Stimulated activated CD8-positive, alpha-beta memory T cell treated with anti-CD3 and anti-CD28 coated beads, Interleukin-2, amount 100 ng/mL, for 1 hour (primary cell): ENCODE results near the gene PGP.
"Not testable (repeated sequence)": the region's sequence is repeated elsewhere in the genome, so short reads cannot be mapped to it uniquely, and the experiment has no call there.

Experiments
- DNase-seq, 2 donors: peaks; one replicate each; pipeline ENCODE4 v3.0.0-alpha.2; 2020; ENCODE audit warnings: low read depth in 2 of 2

The PGP gene

GRCh38 chr16:2214719-2214968 is at the start of gene PGP:
Gene PGP, minus strand, starts transcription at chr16:2214840. Its CDS starts 63 bp downstream, at chr16:2214777.
- no peak for DNase-seq

DNA sequence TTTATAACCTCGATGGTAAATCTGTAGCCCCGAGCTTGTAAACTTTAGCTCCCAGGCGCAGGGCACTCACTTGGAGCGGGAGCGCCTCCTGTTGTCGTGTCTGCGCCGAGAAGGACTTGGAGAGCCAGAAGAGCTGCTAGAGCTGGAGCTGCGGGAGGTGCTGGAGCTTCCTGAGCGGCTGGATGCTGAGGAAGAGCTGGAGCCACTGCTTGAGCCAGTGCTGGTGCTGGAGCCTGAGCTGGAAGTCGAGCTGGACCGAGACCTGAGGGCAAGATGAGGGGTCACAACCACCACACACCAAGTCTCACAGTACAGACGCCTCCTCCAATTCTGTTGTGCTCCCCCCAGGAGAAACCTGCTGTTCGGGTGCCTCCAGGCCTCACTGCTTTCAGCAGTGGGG is 48.4 kb upstream of the PGP start:
- not testable (repeated sequence) for DNase-seq

DNA sequence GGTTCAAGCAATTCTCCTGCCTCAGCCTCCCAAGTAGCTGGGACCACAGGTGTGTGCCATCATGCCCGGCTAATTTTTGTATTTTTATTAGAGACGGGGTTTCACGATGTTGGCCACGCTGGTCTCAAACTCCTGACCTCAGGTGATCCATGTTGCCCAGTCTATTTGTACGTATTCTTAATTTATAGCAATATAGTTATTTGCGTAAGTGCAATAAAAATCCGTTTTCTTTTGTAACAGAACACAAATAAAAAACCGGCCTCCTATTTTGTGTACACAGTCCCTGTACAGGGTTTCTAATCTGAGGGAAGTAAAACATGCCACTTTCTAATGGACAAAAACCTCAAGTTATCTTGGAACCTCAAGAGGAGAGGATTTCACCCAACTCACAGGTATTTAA is 45.6 kb upstream of the PGP start:
- no peak for DNase-seq

DNA sequence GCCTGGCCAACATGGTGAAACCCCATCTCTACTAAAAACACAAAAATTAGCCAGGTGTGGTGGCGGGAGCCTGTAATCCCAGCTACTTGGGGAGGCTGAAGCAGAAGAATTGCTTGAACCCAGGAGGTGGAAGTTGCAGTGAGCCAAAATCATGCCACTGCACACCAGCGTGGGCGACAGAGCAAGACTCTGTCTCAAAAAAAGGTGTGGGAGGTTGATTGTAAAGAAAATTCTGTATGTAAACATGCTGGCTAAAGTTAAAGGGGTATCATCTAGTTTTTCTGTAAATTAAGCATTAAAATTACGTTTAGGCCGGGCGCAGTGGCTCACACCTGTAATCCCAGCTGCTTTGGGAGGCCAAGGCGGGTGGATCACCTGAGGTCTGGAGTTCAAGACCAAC is 43.9 kb upstream of the PGP start:
- DNase-seq: not testable (repeated sequence)

GRCh38 chr16:2257726-2258125 is 43.1 kb upstream of the PGP start:
- no peak for DNase-seq

DNA sequence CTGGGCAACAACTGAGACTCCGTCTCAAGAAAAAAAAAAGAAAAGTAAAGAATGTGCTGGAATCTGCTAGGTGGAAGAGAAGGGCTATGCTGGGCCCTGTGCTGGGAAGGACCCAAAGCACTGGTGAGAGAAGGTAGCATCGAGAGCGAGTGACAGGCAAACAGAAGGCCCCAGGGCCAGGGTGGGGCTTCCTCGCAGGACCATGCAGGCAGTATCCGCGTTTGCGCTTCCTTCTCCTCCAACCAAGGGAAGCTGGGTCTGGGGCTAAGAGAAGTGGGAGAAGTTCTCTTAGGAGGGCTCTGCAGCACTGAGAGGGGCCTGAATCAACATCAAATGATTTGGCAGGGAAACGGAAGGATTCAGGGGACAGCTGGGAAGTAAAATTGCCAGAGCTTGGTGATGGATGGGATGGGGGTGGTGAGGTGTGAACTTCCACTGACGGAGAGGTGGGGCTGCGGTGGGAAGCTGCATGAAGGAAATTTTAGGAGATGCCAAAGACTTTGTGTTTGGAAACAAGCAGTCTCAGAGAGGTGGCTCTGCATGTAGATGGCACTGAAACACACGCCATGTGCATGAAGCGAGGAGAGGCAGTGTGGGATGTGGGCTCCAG is 42.0 kb upstream of the PGP start:
- no peak for DNase-seq

DNA sequence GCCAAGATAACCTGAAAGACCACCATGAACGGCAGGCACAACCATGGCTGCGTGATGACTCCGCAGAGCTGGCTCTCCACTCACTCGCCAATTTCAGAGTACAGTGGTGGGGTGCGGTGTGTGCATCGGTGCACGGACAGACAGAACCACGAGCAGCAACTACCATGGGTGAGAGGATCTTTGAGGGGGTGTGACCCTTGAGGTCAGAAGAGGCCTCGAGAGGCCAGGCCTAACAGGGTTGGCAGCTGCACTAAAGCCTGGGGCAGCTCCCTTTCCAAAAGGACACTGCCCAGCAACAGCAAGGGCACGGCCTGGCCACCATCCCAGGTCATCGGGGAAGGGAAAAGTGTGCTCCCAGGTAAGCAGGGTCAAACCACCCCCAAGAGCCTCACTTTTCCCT is 38.7 kb upstream of the PGP start:
- DNase-seq: no peak

DNA sequence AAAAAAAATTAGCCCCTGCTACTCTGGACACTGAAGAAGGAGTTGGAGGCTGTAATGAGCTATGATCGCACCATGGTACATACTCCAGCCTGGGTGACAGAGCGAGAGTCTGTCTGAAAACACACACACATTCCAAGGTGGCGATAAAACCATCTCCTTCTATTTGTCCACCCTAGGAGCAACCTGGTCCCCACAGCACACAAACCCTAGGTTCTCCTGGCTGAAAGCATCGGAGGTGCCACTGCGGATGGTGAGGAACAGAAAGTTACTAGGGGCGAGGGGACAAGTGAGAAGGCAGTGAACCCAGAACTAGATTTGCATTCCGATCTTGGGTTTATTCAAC is 38.1 kb upstream of the PGP start:
- DNase-seq: no peak

DNA sequence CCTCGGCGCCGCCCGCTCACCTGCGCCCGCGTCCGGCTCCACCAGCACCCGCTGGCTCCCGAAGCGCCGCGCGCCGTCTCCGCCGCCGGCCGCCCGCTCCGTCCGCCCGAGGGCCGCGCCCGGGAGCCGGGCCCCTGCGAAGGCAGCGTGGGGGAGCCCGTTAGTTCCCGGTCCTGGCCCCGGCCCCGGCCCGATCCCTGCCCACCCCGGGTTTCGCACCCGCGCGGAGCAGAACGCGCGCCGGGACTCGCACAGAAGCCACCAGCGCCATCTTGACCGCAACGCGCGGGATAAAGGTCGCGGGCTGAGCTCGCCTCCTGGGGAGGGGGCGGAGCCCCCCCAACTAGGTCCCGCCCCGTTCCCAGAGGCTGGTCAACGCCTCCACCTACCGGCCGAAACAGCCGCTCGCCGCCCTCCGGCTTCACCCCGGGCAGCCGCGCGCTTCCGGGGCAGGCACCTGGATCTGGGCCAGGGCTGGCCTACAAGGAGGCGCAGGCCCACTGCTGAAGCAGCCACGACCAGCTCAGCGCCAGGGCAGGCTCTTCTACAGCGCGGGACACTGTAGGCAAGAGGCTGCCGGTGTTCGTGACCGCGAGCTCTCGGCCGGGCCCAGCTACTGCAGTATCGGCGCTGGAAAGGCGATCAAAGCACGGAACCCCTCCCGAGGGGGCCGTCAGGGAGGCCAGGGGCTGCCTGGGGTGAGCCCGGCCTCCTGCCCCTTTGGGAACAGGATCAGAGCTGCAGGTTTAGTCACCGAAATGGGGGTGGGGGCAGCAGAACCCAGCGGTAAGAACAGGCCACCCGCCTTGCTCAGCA is 36.9 kb upstream of the PGP start, which contains the start of gene ECI1:
TSS of gene ECI1 (minus strand) at position 292 of the 816 bp plus-strand sequence. CDS start at position 271, 21 bp downstream.
- peak; percentile 62 to 67 for DNase-seq

DNA sequence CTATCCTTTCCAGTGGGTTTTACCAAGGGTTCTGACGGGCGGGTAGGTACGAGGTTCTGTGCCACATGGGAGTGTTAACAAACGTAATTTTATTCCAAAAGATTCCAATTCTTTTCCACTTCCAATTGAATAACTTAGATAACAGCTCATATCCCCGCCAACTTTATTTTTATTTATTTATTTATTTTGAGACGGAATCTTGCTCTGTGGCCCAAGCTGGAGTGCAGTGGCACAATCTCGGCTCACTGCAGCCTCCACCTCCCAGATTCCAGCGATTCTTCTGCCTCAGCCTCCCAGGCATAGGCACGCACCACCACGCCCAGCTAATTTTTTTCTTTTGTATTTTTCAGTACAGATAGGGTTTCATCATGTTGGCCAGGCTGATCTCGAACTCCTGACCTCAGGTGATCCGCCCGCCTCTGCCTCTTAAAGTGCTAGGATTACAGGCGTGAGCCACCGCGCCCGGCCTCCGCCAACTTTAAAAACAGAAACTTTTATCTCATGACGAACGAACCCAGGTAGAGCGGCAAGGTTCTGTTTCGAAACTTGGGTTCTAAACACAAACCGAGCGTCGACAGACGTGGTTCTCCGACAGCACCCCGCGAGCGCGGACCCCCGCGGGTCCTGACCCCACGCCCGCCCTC is 36.1 kb upstream of the PGP start:
- peak in 1 of 2 donors; percentile 9 for DNase-seq

DNA sequence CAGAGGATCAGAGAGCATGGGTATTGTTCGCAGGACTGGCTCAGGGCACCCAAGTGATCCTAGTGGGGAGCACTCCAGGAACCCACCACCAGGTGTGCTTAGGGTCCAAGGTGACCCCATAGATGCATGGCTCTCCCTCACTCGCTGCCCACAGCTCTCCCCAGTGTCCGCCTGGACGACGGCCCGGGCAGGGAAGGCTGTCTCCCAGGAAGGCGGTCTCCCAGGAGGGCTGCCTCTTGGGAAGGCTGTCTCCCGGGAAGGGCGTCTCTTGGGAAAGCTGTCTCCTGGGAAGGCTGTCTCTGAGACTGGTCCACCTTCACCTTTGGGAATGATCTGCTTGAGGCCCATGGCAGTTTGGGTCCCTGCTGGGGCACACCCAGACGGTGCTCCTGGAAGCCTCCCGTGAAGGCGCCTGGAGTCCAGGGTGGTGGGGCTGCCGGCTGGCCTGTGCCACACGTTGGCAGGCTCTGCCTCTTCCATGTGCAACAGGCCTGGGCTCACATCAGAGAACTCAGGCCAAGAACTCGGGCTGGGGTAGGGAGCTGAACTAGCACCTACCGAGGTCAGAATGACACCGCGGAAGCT is 31.8 kb upstream of the PGP start:
- no peak for DNase-seq

- no peak for DNase-seq
Measured at GRCh38 chr16:2244926-2245795, 30.5 kb upstream of the PGP start.

- DNase-seq: no peak
Measured at GRCh38 chr16:2244301-2244700, 29.7 kb upstream of the PGP start.

DNA sequence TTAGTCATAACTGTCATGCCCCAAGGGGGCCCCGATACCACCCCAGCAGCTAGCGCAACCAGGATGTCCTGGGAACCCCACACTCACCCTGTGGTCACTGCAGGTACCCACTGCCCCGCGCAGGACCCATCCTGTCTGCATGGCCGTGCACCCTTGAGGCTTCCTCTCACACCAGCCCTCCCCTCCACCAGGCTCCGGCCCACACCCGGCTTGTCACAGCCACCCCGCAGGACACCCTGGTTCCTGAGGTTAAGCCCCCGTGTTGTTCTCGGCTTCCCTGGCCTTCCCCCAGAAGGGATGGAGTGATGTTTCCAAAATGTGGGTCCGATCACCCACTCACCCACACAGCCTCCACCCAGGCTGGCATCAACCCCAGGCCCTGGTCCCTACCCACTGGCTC is 29.1 kb upstream of the PGP start:
- no peak for DNase-seq

DNA sequence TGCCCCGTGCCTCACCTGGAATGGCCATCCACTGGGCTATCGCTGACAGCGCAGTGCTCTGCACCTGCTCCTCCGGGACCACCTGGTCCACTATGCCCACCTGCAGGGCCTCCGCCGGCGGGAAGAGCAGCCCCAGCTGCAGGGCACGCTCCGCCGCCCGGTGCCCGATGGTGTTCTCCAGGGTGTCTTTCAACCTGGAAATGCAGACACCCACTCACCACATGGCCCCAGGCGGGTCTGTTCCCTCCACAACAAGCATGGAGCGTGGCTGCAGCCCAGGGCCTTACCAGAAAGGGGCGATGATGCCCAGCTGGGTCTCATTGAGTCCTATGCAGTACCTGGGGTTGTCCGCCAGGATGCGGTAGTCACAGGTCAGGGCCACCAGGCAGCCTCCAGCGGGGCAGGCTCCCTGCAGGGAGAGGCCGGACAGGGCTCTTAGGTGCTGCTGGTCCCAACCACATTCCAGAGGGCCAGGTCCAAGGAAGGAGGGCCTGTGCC is 28.4 kb upstream of the PGP start:
- no peak for DNase-seq

DNA sequence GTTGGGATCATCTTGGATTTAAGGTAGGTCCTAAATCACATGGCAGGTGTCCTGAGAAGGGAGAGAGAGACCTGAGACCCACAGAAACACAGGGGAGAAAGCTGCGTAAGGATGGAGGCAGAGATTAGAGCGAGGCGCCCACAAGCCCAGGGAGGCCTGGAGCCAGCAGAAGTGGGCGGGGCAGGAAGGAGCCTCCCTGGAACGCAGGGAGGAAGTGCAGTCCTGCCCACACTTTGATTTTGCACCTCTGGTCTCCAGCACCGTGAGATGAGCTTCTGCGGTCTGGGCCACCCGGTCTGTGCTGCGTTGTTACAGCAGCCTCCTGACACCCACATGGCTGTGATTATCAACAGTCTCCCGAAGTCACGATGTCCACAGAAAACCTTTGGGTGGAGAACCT is 28.0 kb upstream of the PGP start:
- no peak for DNase-seq

GRCh38 chr16:2240331-2240730 is 25.7 kb upstream of the PGP start:
- DNase-seq: not testable (repeated sequence)

DNA sequence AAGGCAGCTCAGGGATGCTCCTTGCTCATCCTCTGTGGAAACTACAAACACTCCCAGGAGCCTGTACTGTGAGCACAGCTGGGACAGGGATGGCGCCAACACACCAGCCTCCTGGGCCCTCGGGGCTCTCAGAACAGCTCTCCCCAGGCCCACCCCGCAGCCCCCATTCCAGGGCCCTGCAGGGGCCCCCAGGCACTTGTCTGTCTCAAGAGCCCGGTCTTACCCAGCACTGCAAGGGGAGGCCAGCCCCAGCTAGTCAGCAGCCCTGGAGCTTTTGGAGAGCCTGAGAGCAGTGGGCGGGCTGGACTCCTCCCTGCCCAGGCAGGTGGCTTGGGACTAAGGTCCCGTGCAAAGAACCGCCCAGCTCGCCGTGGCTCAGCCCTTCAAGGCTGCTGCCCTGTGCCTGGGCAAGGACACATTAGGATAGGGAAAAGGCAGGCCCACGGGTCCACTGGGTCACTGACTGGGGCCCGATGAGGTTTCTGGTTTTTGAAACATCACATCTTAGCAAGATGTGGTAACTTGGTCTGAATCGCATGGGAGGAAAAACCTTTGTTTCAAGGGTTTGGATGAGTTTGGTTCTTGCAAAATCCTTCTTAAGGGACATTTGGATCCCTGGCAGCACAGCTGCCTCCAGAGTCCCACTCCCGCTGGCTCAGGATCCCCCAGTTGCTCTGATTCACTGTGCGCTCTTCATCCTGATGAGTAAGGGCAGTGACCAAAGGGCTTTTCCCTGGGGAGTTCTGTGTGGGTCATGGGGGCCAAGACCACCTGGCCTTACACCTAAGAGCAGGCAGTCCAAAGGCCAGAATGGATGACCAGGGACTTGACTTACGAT is 24.4 kb upstream of the PGP start:
- DNase-seq: no peak

DNA sequence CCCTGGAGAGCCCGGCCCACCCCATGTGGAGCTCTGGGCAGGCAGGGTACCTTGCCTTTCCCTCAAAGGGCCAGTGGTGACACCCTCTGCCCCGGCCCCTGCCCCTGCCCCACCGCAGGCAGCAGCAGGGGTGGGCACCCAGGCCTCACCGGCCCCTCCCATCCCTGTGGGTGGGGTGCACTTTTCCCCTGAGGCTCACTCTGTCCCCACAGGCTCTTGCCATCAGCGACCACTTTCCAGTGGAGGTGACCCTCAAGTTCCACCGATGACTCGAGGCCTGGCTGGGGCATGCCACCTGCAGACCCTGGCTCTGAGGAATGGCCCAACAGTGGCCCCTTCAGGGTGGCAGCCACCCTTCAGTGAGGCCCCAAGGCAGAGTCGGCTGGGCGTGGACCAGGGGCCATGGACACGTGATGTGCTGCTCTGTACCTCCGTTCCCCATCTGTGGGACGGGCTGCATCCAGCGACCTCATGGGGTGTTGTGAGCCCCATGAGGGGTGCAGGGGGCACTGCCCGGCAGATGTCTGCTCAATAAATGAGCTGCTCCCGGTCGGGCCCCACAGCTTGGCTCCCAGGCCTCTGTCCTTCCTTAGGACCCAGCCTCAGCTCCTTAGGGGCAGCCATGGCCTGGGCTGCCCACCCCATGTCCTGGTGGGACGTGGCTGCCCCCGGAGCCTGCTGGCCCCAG is 23.7 kb upstream of the PGP start:
- DNase-seq: no peak

GRCh38 chr16:2237493-2238149 is 23.0 kb upstream of the PGP start:
- DNase-seq: no peak
